HEK293T (cell line): Measurements from ENCODE around the gene GPX4.

Experiments used
- CTCF ChIA-PET: fragments of 350-600 bp; formaldehyde crosslinking; extraction: SDS; loops from one replicate; lab custom pipeline; 2021; ENCODE audit warnings: antibody characterized with exemption, inconsistent platforms; lab: Yijun Ruan, JAX
- POLR2A ChIA-PET: fragments of 350-600 bp; formaldehyde crosslinking; extraction: SDS; loops from one replicate; lab custom pipeline; 2020; ENCODE audit warnings: antibody characterized with exemption, inconsistent platforms; lab: Yijun Ruan, JAX
- DNase-seq: peaks from one replicate; pipeline ENCODE4 v3.0.0; 2012; ENCODE audit warnings: mixed read lengths; ENCODE audit errors: extremely low spot score
- ARNT ChIP-seq: fragments of 450-650 bp; IDR thresholded peaks from 2 replicates; pipeline ENCODE4 v1.6.1; 2017; ENCODE audit warnings: mild to moderate bottlenecking
- BHLHE40 ChIP-seq: fragments of 450-650 bp; IDR thresholded peaks from 2 replicates; pipeline ENCODE4 v1.6.1; 2016; ENCODE audit warnings: mild to moderate bottlenecking, moderate library complexity, borderline replicate concordance
- CTBP1 ChIP-seq: fragments of 450-650 bp; IDR thresholded peaks from 2 replicates; pipeline ENCODE4 v1.6.1; 2016; ENCODE audit warnings: borderline replicate concordance
- ELF4 ChIP-seq: fragments of 450-650 bp; IDR thresholded peaks from 2 replicates; pipeline ENCODE4 v1.6.1; 2017; ENCODE audit warnings: antibody characterized with exemption
- FOXA1 ChIP-seq: fragments of 450-650 bp; IDR thresholded peaks from 2 replicates; pipeline ENCODE4 v1.6.1; 2016; ENCODE audit warnings: mild to moderate bottlenecking
- FOXK2 ChIP-seq: fragments of 450-650 bp; IDR thresholded peaks from 2 replicates; pipeline ENCODE4 v1.6.1; 2016; ENCODE audit warnings: mild to moderate bottlenecking
- FOXM1 ChIP-seq: fragments of 450-650 bp; IDR thresholded peaks from 2 replicates; pipeline ENCODE4 v1.6.1; 2017; ENCODE audit warnings: mild to moderate bottlenecking, borderline replicate concordance
- HDGF ChIP-seq: fragments of 450-650 bp; IDR thresholded peaks from 2 replicates; pipeline ENCODE4 v1.6.1; 2017; ENCODE audit warnings: antibody characterized with exemption, borderline replicate concordance
- L3MBTL2 ChIP-seq: fragments of 450-650 bp; conservative IDR thresholded peaks from 2 replicates; pipeline ENCODE4 v1.6.1; 2016; ENCODE audit warnings: mild to moderate bottlenecking
- LEF1 ChIP-seq: fragments of 450-650 bp; IDR thresholded peaks from 2 replicates; pipeline ENCODE4 v1.6.1; 2017; ENCODE audit warnings: mild to moderate bottlenecking, borderline replicate concordance
- NFRKB ChIP-seq: fragments of 450-650 bp; IDR thresholded peaks from 2 replicates; pipeline ENCODE4 v1.6.1; 2016; ENCODE audit warnings: mild to moderate bottlenecking, moderate library complexity
- SP1 ChIP-seq: fragments of 450-650 bp; IDR thresholded peaks from 2 replicates; pipeline ENCODE4 v1.6.1; 2017
- SUZ12 ChIP-seq: fragments of 450-650 bp; IDR thresholded peaks from 2 replicates; pipeline ENCODE4 v1.6.1; 2016; ENCODE audit warnings: mild to moderate bottlenecking
- TARDBP ChIP-seq: fragments of 450-650 bp; IDR thresholded peaks from 2 replicates; pipeline ENCODE4 v1.6.1; 2016
- ZNF384 ChIP-seq: fragments of 450-650 bp; IDR thresholded peaks from 2 replicates; pipeline ENCODE4 v1.6.1; 2016
- TF ChIP-seq, protein P1 (sequence below): fragments of 450-650 bp; IDR thresholded peaks from 2 replicates; pipeline ENCODE4 v1.6.1; 2016

GPX4 gene

DNA sequence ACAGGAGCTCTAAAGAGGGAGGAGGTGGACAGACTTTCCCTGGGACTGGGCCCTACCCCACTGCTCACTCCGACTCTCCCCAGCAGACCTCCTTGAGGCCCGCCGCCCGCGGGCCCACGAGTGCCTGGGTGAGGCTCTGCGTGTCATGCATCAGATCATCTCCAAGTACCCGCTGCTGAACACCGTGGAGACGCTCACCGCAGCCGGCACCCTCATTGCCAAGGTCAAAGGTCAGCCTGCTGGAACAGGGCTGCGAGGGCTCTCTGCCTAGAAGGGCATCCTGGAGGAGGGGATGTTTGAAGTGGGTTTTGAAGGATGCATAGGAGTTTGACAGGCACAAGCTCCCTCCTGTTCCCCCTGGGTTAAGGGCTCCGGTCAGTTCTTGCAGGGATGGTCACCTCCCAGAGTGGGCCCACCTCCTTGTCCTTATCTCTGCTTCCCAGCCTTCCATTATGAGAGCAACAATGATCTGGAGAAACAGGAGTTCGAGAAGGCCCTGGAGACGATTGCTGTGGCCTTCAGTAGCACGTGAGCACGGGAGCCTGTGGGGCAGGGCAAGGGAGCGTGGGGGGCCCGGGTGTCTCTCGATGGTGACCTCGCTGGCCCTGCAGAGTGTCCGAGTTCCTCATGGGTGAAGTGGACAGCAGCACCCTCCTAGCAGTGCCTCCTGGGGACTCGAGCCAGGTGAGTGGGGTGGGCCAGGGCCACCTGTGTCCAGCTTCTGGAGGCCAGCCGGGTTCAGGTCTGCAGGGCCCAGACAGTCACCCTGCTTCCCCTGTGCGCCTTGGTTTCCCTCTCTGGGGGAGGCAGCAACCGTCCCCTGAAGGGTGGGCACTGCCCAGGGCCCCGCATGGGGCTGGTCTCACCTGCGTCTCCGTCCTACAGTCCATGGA lies 30.5 kb upstream of the GPX4 start:
- TF ChIP-seq L3MBTL2 (no peak), NFRKB (no peak), CTBP1 (no peak), SP1 (no peak), ZNF384 (no peak), HDGF (no peak), LEF1 (no peak), FOXK2 (no peak), BHLHE40 (no peak), TARDBP (no peak), ELF4 (no peak), FOXA1 (no peak), FOXM1 (no peak), SUZ12 (no peak), ARNT (no peak)
- TF ChIP-seq, protein P1, sequence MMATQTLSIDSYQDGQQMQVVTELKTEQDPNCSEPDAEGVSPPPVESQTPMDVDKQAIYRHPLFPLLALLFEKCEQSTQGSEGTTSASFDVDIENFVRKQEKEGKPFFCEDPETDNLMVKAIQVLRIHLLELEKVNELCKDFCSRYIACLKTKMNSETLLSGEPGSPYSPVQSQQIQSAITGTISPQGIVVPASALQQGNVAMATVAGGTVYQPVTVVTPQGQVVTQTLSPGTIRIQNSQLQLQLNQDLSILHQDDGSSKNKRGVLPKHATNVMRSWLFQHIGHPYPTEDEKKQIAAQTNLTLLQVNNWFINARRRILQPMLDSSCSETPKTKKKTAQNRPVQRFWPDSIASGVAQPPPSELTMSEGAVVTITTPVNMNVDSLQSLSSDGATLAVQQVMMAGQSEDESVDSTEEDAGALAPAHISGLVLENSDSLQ, result no peak
- CTCF ChIA-PET, result no interaction called here
- DNase-seq, result no peak
- POLR2A ChIA-PET, result no interaction called here

DNA sequence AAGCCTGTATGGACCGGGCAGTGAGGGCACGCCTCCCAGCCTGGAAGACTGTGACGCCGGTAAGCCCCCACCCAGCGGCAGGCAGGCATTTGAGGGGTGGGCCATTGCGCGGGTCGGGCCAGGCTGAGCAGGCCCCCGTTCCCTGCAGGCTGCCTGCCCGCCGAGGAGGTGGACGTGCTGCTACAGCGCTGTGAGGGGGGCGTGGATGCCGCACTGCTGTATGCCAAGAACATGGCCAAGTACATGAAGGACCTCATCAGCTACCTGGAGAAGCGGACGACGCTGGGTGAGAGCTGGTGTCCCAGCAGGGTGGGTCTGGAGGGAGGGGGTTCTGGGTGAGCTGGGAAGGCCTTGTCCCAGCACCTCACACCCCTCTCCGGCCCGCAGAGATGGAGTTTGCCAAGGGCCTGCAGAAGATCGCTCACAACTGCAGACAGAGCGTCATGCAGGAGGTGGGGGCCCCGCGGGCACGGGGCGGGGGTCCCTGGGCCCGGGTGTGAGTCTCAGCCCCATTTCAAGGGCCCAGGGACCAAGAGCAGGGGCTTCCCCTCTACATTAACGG lies 29.8 kb upstream of the GPX4 start:
- no peak for DNase-seq
- ChIA-PET CTCF (no interaction called here), POLR2A (no interaction called here)
- TF ChIP-seq TARDBP, result no peak
- TF ChIP-seq SUZ12, result no peak
- TF ChIP-seq SP1, result no peak
- TF ChIP-seq ZNF384, result no peak
- no peak for TF ChIP-seq NFRKB
- no peak for TF ChIP-seq HDGF
- TF ChIP-seq ARNT, result no peak
- TF ChIP-seq CTBP1, result no peak
- no peak for TF ChIP-seq FOXK2

DNA sequence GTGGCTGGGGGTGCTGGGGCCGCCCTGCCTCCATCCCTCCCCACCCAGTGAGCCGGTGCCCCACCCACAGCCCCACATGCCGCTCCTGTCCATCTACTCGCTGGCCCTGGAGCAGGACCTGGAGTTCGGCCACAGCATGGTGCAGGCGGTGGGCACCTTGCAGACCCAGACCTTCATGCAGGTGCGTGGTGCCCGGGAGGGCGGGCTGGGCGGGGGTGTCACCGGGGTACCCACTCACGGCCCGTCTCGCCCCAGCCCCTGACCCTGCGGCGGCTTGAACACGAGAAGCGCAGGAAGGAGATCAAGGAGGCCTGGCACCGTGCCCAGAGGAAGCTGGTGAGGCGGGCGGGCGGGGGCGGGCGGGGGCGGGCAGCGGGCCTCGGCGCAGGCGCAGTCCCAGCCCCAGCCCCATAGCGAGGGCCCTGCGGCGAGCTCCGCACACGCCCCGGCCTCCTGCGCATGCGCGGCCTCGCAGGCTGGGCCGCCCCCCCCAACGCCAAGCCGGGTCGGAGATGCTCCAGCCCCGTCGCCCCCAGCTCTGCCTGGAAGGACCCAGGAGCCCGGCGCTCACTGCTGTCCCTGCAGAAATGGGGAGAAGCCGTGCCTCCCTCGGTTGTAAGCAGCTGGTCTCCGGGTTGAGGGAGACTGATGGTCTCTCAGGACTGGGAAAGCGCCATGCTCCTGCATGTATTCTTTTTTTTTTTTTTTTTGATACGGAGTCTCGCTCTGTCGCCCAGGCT lies 29.1 kb upstream of the GPX4 start:
- ChIA-PET POLR2A (no interaction called here), CTCF (no interaction called here)
- DNase-seq, result no peak
- TF ChIP-seq NFRKB (no peak), CTBP1 (no peak), FOXK2 (no peak), FOXA1 (no peak), SUZ12 (no peak), ZNF384 (no peak), ELF4 (no peak), BHLHE40 (no peak)

DNA sequence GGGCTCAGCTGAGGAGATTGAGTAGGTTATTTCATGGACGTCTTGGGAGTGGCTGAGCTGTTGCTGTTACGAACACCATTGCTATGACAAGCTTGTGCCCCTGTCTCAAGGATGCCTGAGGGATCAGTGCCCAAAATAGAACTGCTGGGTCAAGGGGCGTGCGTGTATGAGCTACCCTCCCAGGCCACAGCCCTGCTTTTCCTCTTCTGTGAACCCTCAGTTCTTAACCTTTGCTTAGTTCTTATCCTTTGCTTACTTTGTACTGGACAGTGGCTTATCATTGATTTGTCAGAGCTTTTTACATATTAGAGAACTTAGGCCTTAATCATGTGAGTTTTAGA lies 27.8 kb upstream of the GPX4 start:
- no peak for TF ChIP-seq SP1
- CTCF ChIA-PET, result interaction anchor here (1.1 kb wide), 1 partner anchor 11 kb away, joined by 5 read pairs; no protein-coding TSS in a partner anchor
- POLR2A ChIA-PET, result no interaction called here
- DNase-seq, result no peak

DNA sequence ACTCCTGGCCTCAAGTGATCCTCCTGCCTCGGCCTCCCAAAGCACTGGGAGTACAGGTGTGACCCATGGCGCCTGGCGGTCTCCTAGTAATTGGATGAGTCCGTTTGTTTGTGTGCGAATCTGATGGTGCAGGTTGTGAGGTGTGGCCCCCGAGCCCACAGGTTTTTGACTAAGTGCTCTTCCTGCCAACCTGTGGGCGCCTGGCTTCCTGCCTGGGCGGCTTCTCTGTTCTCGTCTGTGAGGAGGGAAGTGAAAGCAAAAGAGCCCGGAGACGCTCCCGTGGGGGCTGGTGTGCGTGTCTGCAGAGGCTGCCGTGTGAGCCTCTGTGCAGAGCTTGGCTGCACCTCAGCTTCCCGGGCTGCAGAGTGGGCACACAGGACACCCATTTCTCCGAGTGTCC lies 26.8 kb upstream of the GPX4 start:
- no peak for DNase-seq
- ChIA-PET POLR2A (no interaction called here), CTCF (no interaction called here)
- no peak for TF ChIP-seq FOXK2
- TF ChIP-seq FOXM1, result no peak
- no peak for TF ChIP-seq CTBP1
- no peak for TF ChIP-seq TARDBP
- no peak for TF ChIP-seq ZNF384
- no peak for TF ChIP-seq FOXA1
- TF ChIP-seq HDGF, result no peak
- TF ChIP-seq SP1, result no peak
- TF ChIP-seq ELF4, result no peak
- no peak for TF ChIP-seq SUZ12
- no peak for TF ChIP-seq L3MBTL2
- TF ChIP-seq BHLHE40, result no peak
- TF ChIP-seq ARNT, result no peak
- no peak for TF ChIP-seq NFRKB
- TF ChIP-seq, protein P1, result no peak
- no peak for TF ChIP-seq LEF1

DNA sequence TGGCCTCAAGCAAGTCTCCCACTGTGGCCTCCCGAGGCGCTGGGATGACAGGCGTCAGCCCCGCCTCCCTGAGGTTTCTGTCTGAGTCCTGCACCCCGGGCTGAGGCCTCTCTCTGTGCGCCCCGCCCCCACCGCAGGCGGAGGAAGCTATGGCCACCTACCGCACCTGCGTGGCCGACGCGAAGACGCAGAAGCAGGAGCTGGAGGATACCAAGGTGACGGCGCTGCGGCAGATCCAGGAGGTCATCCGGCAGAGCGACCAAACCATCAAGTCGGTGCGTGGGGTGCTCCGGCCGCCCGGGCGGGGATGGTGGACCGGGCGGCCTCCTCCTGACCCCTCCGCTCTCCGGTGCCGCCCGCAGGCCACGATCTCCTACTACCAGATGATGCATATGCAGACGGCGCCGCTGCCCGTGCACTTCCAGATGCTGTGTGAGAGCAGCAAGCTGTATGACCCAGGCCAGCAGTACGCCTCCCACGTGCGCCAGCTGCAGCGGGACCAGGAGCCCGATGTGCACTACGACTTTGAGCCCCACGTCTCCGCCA lies 24.2 kb upstream of the GPX4 start:
- ChIA-PET POLR2A (interaction anchor here (1.5 kb wide), 1 partner anchor 189 kb away, joined by 3 read pairs; no protein-coding TSS in a partner anchor), CTCF (no interaction called here)
- no peak for TF ChIP-seq CTBP1
- no peak for TF ChIP-seq SUZ12
- no peak for TF ChIP-seq FOXK2
- TF ChIP-seq ARNT, result no peak
- no peak for TF ChIP-seq NFRKB
- TF ChIP-seq HDGF, result no peak
- TF ChIP-seq BHLHE40, result no peak
- no peak for TF ChIP-seq ELF4
- no peak for TF ChIP-seq TARDBP
- TF ChIP-seq FOXM1, result no peak
- TF ChIP-seq ZNF384, result no peak
- TF ChIP-seq FOXA1, result no peak
- no peak for DNase-seq
